Measurements from ENCODE around the gene KIAA0753. TPM values are rescaled to one million over a fixed set of nuclear protein-coding genes. Genes with fewer than 3 reads are reported as not detected.
"Not testable (repeated sequence)": the region's sequence is repeated elsewhere in the genome, so short reads cannot be mapped to it uniquely, and the experiment has no call there.

The KIAA0753 gene
- total RNA-seq, 4 donors from 2014 or later: 8.1 to 19.6 (median 13.8) TPM

DNA sequence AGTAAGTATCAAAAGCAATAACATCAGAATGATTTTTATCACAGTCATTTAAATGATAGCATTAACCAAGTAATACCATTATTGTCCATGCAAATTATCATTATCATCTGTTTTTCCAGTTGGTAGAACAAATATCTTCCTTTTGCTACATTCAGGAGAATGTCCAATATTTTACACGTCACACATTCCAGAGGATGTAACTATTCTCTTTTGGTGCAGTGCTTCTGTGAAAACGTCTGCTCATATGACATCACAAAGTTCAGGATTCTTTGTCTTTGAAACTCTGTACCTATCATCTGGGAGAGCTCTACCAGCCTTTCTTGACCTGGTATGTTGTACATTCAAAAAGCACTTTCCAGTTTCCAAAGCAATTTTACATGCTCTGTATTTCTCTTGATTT lies 44.0 kb downstream of the KIAA0753 start:
- 80% methylated on average over 2 of the region's 2 CpGs for WGBS, 2 donors
- no peak for DNase-seq (ENCODE audit: low spot score in 2 of 2)
- H3K4me3 ChIP-seq (ENCODE audit: low read depth, poor library complexity, severe bottlenecking): no peak overlapping the region
- intact Hi-C loops (cut with DNase I; ENCODE audit: low total_unique reads): no loop called here
- TF ChIP-seq, protein P1, sequence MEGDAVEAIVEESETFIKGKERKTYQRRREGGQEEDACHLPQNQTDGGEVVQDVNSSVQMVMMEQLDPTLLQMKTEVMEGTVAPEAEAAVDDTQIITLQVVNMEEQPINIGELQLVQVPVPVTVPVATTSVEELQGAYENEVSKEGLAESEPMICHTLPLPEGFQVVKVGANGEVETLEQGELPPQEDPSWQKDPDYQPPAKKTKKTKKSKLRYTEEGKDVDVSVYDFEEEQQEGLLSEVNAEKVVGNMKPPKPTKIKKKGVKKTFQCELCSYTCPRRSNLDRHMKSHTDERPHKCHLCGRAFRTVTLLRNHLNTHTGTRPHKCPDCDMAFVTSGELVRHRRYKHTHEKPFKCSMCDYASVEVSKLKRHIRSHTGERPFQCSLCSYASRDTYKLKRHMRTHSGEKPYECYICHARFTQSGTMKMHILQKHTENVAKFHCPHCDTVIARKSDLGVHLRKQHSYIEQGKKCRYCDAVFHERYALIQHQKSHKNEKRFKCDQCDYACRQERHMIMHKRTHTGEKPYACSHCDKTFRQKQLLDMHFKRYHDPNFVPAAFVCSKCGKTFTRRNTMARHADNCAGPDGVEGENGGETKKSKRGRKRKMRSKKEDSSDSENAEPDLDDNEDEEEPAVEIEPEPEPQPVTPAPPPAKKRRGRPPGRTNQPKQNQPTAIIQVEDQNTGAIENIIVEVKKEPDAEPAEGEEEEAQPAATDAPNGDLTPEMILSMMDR (IDR thresholded peaks at IDR 0.05): no peak
- TF ChIP-seq POLR2A (IDR thresholded peaks at IDR 0.05): no peak

- WGBS, 2 donors: 94 to 95% methylated on average over 7 of the region's 7 CpGs
Observed at GRCh38 chr17:6596081-6596480, 44.4 kb downstream of the KIAA0753 start.

DNA sequence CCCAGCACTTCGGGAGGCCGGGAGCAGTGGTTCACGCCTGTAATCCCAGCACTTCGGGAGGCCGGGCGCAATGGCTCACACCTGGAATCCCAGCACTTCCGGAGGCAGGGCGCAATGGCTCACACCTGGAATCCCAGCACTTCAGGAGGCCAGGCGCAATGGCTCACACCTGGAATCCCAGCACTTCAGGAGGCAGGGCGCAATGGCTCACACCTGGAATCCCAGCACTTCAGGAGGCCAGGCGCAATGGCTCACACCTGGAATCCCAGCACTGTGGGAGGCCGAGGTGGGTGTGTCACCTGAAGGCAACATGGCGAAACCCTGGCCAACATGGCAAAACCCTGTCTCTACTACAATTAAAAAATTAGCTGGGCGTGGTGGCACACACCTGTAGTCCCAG lies 47.1 kb downstream of the KIAA0753 start:
- WGBS, 2 donors: 92 to 95% methylated on average over 14 of the region's 14 CpGs
- intact Hi-C loops (cut with DNase I; ENCODE audit: low total_unique reads); H3K4me3 ChIP-seq (ENCODE audit: low read depth, poor library complexity, severe bottlenecking); DNase-seq (ENCODE audit: low spot score in 2 of 2): not testable (repeated sequence)

More at GRCh38 chr17:6596081-6596480, 44.4 kb downstream of the KIAA0753 start:
- no peak for TF ChIP-seq POLR2A (IDR thresholded peaks at IDR 0.05)
- TF ChIP-seq, protein P1 (IDR thresholded peaks at IDR 0.05): no peak
- no peak overlapping the region for H3K4me3 ChIP-seq (ENCODE audit: low read depth, poor library complexity, severe bottlenecking)
- DNase-seq (ENCODE audit: low spot score in 2 of 2): no peak
- intact Hi-C loops (cut with DNase I; ENCODE audit: low total_unique reads): no loop called here

- 92 to 97% methylated on average over 6 of the region's 6 CpGs for WGBS, 2 donors
- TF ChIP-seq, protein P1 (IDR thresholded peaks at IDR 0.05): no peak
- TF ChIP-seq POLR2A (IDR thresholded peaks at IDR 0.05): no peak
- intact Hi-C loops (cut with DNase I; ENCODE audit: low total_unique reads): no loop called here
- DNase-seq (ENCODE audit: low spot score in 2 of 2): no peak
- H3K4me3 ChIP-seq (ENCODE audit: low read depth, poor library complexity, severe bottlenecking): no peak overlapping the region
Observed at GRCh38 chr17:6592173-6592572, 48.3 kb downstream of the KIAA0753 start.

- intact Hi-C loops (cut with DNase I; ENCODE audit: low total_unique reads): no loop called here
- no peak for TF ChIP-seq POLR2A (IDR thresholded peaks at IDR 0.05)
- TF ChIP-seq, protein P1 (IDR thresholded peaks at IDR 0.05): no peak
- H3K4me3 ChIP-seq (ENCODE audit: low read depth, poor library complexity, severe bottlenecking): no peak overlapping the region
- no peak for DNase-seq (ENCODE audit: low spot score in 2 of 2)
- WGBS, 2 donors: 56 to 79% methylated on average over 7 of the region's 7 CpGs
Observed at GRCh38 chr17:6591599-6592158, 48.8 kb downstream of the KIAA0753 start.

- TF ChIP-seq, protein P1 (IDR thresholded peaks at IDR 0.05): no peak
- WGBS, 2 donors: 94 to 96% methylated on average over 15 of the region's 15 CpGs
- no peak for DNase-seq (ENCODE audit: low spot score in 2 of 2)
- H3K4me3 ChIP-seq (ENCODE audit: low read depth, poor library complexity, severe bottlenecking): no peak overlapping the region
- intact Hi-C loops (cut with DNase I; ENCODE audit: low total_unique reads): no loop called here
Observed at GRCh38 chr17:6589266-6589946, 51.1 kb downstream of the KIAA0753 start.

Data from lower leg skin (tissue), 4 donors.